Activated T-cell treated with anti-CD3 and anti-CD28 coated beads, Interleukin-2, amount 50 U/mL, for 72 hours (primary cell): Measurements from ENCODE around the gene CST3. TPM values are rescaled to one million over a fixed set of nuclear protein-coding genes. Genes with fewer than 3 reads are reported as not detected.
"Not testable (repeated sequence)": the region's sequence is repeated elsewhere in the genome, so short reads cannot be mapped to it uniquely, and the experiment has no call there.

Experiments used
- ATAC-seq, 2 donors: fragments of 150-1000 bp; cut with Tn5 transposase; replicated peaks in 1 of 2; 2 replicates each; pipeline ENCODE4 v1.10.0; 2021; ENCODE audit warnings: moderate library complexity in 2 of 2, mild to moderate bottlenecking in 1 of 2
- DNase-seq, 2 donors: peaks; one replicate each; pipeline ENCODE4 v3.0.0; 2021 to 2022; ENCODE audit warnings: mixed read lengths in 1 of 2
- H3K27ac Mint-ChIP-seq: one replicate; pipeline ENCODE4 v1.8.0; 2022; ENCODE audit warnings: mild to moderate bottlenecking, moderate library complexity, mixed read lengths
- H3K27me3 Mint-ChIP-seq: one replicate; pipeline ENCODE4 v1.8.0; 2022; ENCODE audit warnings: low read depth, mixed read lengths
- H3K36me3 Mint-ChIP-seq, 2 donors: one replicate each; pipeline ENCODE4 v1.8.0; 2022; ENCODE audit warnings: mixed read lengths in 2 of 2, mild to moderate bottlenecking in 1 of 2; ENCODE audit not compliant: insufficient read depth in 2 of 2
- H3K4me1 Mint-ChIP-seq: one replicate; pipeline ENCODE4 v1.8.0; 2022; ENCODE audit warnings: low read depth, mixed read lengths
- H3K4me3 Mint-ChIP-seq, 2 donors: one replicate each; pipeline ENCODE4 v1.8.0; 2022; ENCODE audit warnings: mild to moderate bottlenecking in 2 of 2, mixed read lengths in 2 of 2, moderate library complexity in 2 of 2
- H3K9me3 Mint-ChIP-seq, 2 donors: one replicate each; pipeline ENCODE4 v1.8.0; 2022; ENCODE audit warnings: mixed read lengths in 2 of 2
- total RNA-seq, 2 donors: library from RNA; stranded (reverse); gene quantifications; one replicate each; pipeline ENCODE4 v1.2.3, GENCODE V29; 2022

CST3 gene
- total RNA-seq, 2 donors from 2014 or later: 0.22 to 0.30 TPM

- no peaks in the 10 kb centered on the region for H3K36me3 Mint-ChIP-seq
- ATAC-seq: no peak
- H3K27me3 Mint-ChIP-seq: peaks cover 6% of the 10 kb centered on the region
- no peak overlapping the region for H3K4me3 Mint-ChIP-seq
- no peak for DNase-seq
- H3K27ac Mint-ChIP-seq: no peak overlapping the region
- no peaks in the 10 kb centered on the region for H3K9me3 Mint-ChIP-seq
- H3K4me1 Mint-ChIP-seq: no peaks in the 10 kb centered on the region
Observed at GRCh38 chr20:23626040-23626620, 11.6 kb downstream of the CST3 start.

GRCh38 chr20:23625236-23625964 is 12.4 kb downstream of the CST3 start:
- H3K4me3 Mint-ChIP-seq: no peak overlapping the region
- no peaks in the 10 kb centered on the region for H3K36me3 Mint-ChIP-seq
- no peak for DNase-seq
- no peak overlapping the region for H3K27ac Mint-ChIP-seq
- H3K9me3 Mint-ChIP-seq: no peaks in the 10 kb centered on the region
- H3K27me3 Mint-ChIP-seq: peaks cover 6% of the 10 kb centered on the region
- H3K4me1 Mint-ChIP-seq: no peaks in the 10 kb centered on the region
- ATAC-seq: no peak

DNA sequence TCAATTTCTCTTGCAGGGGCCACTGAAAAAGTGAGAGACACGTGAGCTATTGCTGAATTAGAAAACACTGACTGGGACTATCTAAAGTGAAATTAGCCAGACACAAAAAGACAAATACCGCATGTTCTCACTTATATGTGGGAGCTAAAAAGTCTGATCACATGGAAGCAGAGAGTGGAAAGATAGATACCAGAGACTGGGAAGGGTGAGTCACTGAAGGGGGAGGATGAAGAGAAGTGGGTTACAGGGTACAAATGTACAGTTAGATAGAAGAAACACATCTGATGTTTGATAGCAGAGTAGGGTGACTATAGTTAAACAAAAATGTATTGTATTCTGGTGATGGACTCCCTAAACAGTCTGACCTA is 13.4 kb downstream of the CST3 start:
- H3K36me3 Mint-ChIP-seq: no peaks in the 10 kb centered on the region
- peaks cover 6% of the 10 kb centered on the region for H3K27me3 Mint-ChIP-seq
- no peaks in the 10 kb centered on the region for H3K4me1 Mint-ChIP-seq
- DNase-seq (no peak), ATAC-seq (no peak)
- H3K9me3 Mint-ChIP-seq: no peaks in the 10 kb centered on the region
- H3K27ac Mint-ChIP-seq: no peak overlapping the region
- no peak overlapping the region for H3K4me3 Mint-ChIP-seq

DNA sequence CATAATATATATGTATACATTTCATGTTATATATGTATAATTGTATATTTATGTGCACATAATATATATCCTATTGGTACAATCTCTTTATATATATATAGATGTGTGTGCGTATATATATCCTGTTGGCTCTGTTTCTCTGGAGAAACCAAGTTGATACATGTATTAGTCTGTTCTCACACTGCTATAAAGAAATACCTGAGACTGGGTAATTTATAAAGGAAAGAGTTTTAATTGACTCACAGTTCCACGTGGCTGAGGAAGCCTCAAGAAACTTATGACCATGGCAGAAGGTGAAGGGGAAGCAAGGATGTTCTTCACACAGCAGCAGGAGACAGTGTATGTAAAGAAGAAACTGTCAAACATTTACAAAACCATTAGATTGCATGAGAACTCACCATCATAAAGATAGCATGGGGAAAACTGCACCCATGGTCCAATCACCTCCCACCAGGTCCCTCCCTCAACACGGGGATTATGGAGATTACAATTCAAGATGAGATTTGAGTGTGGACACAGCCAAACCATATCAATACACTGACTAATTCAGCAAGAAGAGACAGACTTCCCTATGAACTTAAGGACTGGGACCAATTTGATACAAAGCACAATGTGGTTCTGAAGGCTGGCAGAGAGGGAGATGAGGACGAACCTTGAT is 14.0 kb downstream of the CST3 start:
- DNase-seq: no peak
- Mint-ChIP-seq H3K36me3 (no peaks in the 10 kb centered on the region), H3K27ac (no peak overlapping the region), H3K27me3 (peaks cover 5% of the 10 kb centered on the region), H3K4me1 (no peaks in the 10 kb centered on the region), H3K4me3 (no peak overlapping the region), H3K9me3 (no peaks in the 10 kb centered on the region)
- no peak for ATAC-seq

DNA sequence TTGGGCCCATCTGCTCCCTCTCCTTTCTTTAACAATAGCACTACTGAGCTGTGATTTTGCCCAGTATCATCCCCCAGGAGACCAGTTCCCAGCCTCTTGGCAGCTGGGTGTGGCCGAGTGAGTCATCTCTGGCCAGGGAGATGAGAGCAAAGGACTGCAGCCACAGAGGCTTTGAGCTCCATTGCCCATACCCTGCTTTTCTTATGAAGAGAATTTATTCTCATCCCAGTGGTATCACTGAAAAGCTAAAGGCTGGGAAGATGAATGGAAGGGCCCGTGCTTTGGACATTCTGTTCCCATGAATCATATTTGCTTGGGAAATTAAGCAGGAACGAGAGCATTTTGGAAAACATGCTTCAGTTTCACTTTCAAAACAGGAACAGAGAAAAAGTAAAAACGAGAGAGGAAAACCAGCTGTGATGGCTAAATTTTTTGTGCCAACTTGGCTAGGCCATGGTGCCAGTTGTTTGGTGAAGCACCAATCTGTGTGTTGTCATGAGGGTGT is 14.9 kb downstream of the CST3 start:
- no peak overlapping the region for H3K27ac Mint-ChIP-seq
- ATAC-seq (no peak), DNase-seq (no peak)
- H3K27me3 Mint-ChIP-seq: peaks cover 10% of the 10 kb centered on the region
- no peaks in the 10 kb centered on the region for H3K9me3 Mint-ChIP-seq
- H3K4me3 Mint-ChIP-seq: peak overlapping the region in 1 of 2 donors; percentile 19
- no peaks in the 10 kb centered on the region for H3K36me3 Mint-ChIP-seq
- H3K4me1 Mint-ChIP-seq: no peaks in the 10 kb centered on the region

- not testable (repeated sequence) for H3K4me1 Mint-ChIP-seq, H3K9me3 Mint-ChIP-seq, H3K4me3 Mint-ChIP-seq, H3K27ac Mint-ChIP-seq, ATAC-seq, H3K36me3 Mint-ChIP-seq, DNase-seq
- H3K27me3 Mint-ChIP-seq: peaks cover 11% of the 10 kb centered on the region
Observed at GRCh38 chr20:23622401-23622800, 15.4 kb downstream of the CST3 start.

DNA sequence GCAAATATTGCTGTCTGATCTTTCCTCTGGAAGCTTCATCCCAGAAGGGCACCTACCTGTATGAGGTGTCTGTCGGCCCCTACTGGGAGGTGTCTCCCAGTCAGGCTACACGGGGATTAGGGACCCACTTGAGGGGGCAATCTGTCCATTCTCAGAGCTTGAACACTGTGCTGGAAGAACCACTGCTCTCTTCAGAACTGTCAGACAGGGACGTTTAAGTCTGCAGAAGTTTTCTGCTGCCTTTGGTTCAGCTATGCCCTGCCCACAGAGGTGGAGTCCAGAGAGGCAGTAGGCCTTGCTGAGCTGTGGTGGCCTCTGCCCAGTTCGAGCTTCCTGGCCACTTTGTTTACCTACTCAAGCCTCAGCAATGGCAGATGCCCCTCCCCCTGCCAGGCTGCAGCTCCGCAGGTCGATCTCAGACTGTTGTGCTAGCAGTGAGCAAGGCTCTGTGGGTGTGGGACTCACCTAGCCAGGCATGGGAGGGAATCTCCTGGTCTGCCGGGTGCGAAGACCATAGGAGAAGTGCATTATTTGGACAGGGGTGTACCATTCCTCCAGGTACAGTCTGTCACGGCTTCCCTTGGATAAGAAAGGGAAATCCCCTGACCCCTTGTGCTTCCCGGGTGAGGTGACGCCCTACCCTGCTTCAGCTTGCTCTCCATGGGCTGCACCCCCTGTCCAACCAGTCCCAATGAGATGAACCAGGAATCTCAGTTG is 16.9 kb downstream of the CST3 start:
- not testable (repeated sequence) for H3K36me3 Mint-ChIP-seq, DNase-seq, H3K9me3 Mint-ChIP-seq, H3K27ac Mint-ChIP-seq, ATAC-seq, H3K4me1 Mint-ChIP-seq, H3K4me3 Mint-ChIP-seq
- H3K27me3 Mint-ChIP-seq: peaks cover 11% of the 10 kb centered on the region

GRCh38 chr20:23614163-23614562 is 23.6 kb downstream of the CST3 start:
- Mint-ChIP-seq H3K36me3 (no peaks in the 10 kb centered on the region), H3K27me3 (peaks cover 19% of the 10 kb centered on the region), H3K9me3 (no peaks in the 10 kb centered on the region), H3K27ac (no peak overlapping the region), H3K4me3 (no peak overlapping the region), H3K4me1 (no peaks in the 10 kb centered on the region)
- DNase-seq: no peak
- no peak for ATAC-seq

GRCh38 chr20:23613676-23614075 is 24.1 kb downstream of the CST3 start:
- no peaks in the 10 kb centered on the region for H3K36me3 Mint-ChIP-seq
- peaks cover 17% of the 10 kb centered on the region for H3K27me3 Mint-ChIP-seq
- DNase-seq (no peak), ATAC-seq (no peak)
- no peaks in the 10 kb centered on the region for H3K4me1 Mint-ChIP-seq
- no peak overlapping the region for H3K27ac Mint-ChIP-seq
- H3K9me3 Mint-ChIP-seq: no peaks in the 10 kb centered on the region
- no peak overlapping the region for H3K4me3 Mint-ChIP-seq

GRCh38 chr20:23612396-23612795 is 25.4 kb downstream of the CST3 start:
- no peak for ATAC-seq
- Mint-ChIP-seq H3K4me3 (no peak overlapping the region), H3K27ac (no peak overlapping the region), H3K4me1 (no peaks in the 10 kb centered on the region), H3K9me3 (no peaks in the 10 kb centered on the region), H3K27me3 (peaks cover 8% of the 10 kb centered on the region), H3K36me3 (no peaks in the 10 kb centered on the region)
- DNase-seq: no peak

DNA sequence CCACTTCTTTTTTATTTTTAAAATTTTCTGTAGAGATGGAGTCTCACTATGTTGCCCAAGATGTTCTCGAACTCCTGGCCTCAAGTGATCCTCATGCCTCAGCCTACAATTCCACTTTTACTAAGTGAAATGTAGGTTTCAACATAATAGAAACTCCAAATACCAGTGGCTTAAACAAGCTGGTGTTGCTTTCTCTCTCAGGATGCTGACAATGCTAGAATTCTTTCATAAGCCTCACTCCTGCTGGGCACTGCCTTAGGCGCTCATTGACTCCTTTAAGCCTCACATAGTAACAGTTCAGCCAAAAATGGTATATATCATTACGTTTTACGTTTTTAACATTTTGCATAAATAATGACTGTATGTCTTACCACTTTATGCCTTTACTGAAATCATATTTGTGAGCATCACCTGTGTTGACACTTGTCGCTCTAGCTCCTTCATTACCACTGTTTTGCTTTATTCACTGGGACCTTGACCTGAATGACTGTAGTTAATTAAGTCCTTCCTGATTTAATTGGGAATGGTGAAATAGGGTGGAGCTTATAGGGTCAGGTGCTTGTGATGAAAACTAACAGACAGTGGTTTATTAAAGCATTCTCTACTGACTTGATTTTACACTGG is 28.2 kb downstream of the CST3 start:
- Mint-ChIP-seq H3K4me3 (no peak overlapping the region), H3K27me3 (peaks cover 8% of the 10 kb centered on the region), H3K4me1 (peaks cover 4% of the 10 kb centered on the region), H3K27ac (no peak overlapping the region), H3K9me3 (no peaks in the 10 kb centered on the region), H3K36me3 (no peaks in the 10 kb centered on the region)
- ATAC-seq (no peak), DNase-seq (no peak)

DNA sequence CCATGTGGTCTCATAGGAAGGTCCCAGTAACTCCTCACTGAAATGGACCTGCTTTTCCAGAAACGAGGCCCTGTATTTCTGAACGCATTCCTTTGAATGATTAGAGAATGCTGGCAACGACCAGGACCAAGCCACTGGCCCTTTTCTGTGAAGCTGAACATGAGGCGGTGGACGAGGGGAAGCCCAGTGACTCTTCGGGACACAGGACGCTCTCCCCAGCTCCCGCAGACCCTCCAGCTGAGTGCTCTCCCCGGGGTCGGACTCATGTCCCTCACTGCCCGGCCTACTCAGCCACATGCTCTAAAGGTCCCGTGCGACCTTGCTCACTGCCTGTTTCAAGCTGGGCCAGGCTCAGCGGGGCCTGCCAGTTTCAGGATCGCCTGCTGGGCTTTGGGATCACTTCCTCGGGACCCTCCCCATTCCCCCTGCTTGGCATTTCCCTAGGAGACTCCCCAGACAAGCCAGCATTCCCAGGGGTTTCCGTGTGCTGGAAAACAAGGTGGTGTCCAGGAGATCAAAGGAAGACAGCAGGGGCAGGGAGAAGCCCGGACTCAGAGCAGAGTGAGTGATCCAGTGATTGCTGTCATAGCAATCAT is 29.4 kb downstream of the CST3 start:
- Mint-ChIP-seq H3K4me3 (no peak overlapping the region), H3K27me3 (peaks cover 16% of the 10 kb centered on the region), H3K9me3 (no peaks in the 10 kb centered on the region), H3K27ac (no peak overlapping the region), H3K4me1 (peaks cover 4% of the 10 kb centered on the region), H3K36me3 (no peaks in the 10 kb centered on the region)
- DNase-seq: no peak
- no peak for ATAC-seq
